ENCODE results near the gene HLA-F.

- no peak for TF ChIP-seq CTCF (IDR thresholded peaks at IDR 0.05; ENCODE audit: low read depth, low read length)
- no peak for TF ChIP-seq MYC (IDR thresholded peaks at IDR 0.05; ENCODE audit: low read depth, low read length)
- no peak for TF ChIP-seq POLR2A (IDR thresholded peaks at IDR 0.05; ENCODE audit: extremely low read depth, insufficient read length)
Observed at GRCh38 chr6:29746846-29747687, 23.8 kb downstream of the HLA-F start.
